MM.1S (cell line): ENCODE results near the gene MSMP.

Source experiments
- DNase-seq: peaks from one replicate; pipeline ENCODE4 v3.0.0-alpha.2; 2015
- H2AFZ ChIP-seq: fragments of 300-600 bp; sonication (generic); 2 replicates; pipeline ENCODE4 v1.6.0; 2016; ENCODE audit warnings: antibody characterized with exemption, low read length
- H3F3A ChIP-seq: fragments of 300-600 bp; sonication (generic); 2 replicates; pipeline ENCODE4 v1.6.1; 2016; ENCODE audit warnings: mild to moderate bottlenecking, antibody characterized with exemption, low read length, moderate library complexity, mixed read lengths; ENCODE audit not compliant: insufficient read depth
- H3K27ac ChIP-seq: fragments of 300-600 bp; sonication (generic); 2 replicates; pipeline ENCODE4 v1.5.1; 2016; ENCODE audit warnings: mild to moderate bottlenecking, low read length
- H3K27me3 ChIP-seq: fragments of 300-600 bp; sonication (generic); replicated peaks from 2 replicates; pipeline ENCODE4 v1.6.0; 2016; ENCODE audit warnings: low read length; ENCODE audit not compliant: insufficient read depth
- H3K36me3 ChIP-seq: fragments of 300-600 bp; sonication (generic); replicated peaks from 2 replicates; pipeline ENCODE4 v1.6.1; 2016; ENCODE audit warnings: mild to moderate bottlenecking, low read length, mixed read lengths; ENCODE audit not compliant: insufficient read depth
- H3K4me1 ChIP-seq: fragments of 300-600 bp; sonication (generic); 2 replicates; pipeline ENCODE4 v1.6.1; 2016; ENCODE audit warnings: low read length, mixed read lengths
- H3K4me2 ChIP-seq: fragments of 300-600 bp; sonication (generic); 2 replicates; pipeline ENCODE4 v1.6.0; 2016; ENCODE audit warnings: low read depth, low read length
- H3K4me3 ChIP-seq: fragments of 300-600 bp; sonication (generic); 2 replicates; pipeline ENCODE4 v1.5.1; 2016; ENCODE audit warnings: low read length, mixed read lengths
- H3K79me2 ChIP-seq: fragments of 300-600 bp; sonication (generic); 2 replicates; pipeline ENCODE4 v1.6.1; 2016; ENCODE audit warnings: mixed run types, low read length, mixed read lengths
- H3K9ac ChIP-seq: fragments of 300-600 bp; sonication (generic); 2 replicates; pipeline ENCODE4 v1.6.1; 2016; ENCODE audit warnings: low read length, mixed read lengths
- H3K9me2 ChIP-seq: fragments of 300-600 bp; sonication (generic); replicated peaks from 2 replicates; pipeline ENCODE4 v1.6.1; 2016; ENCODE audit warnings: mild to moderate bottlenecking, low read length, mixed read lengths; ENCODE audit not compliant: insufficient read depth
- H3K9me3 ChIP-seq: fragments of 300-600 bp; sonication (generic); replicated peaks from 2 replicates; pipeline ENCODE4 v1.6.1; 2016; ENCODE audit warnings: mild to moderate bottlenecking, low read length, mixed read lengths; ENCODE audit not compliant: insufficient read depth
- H4K20me1 ChIP-seq: fragments of 300-600 bp; sonication (generic); 2 replicates; pipeline ENCODE4 v1.6.1; 2016; ENCODE audit warnings: mild to moderate bottlenecking, low read length, moderate library complexity, mixed read lengths; ENCODE audit not compliant: insufficient read depth
- CTCF ChIP-seq: fragments of 300-600 bp; sonication (generic); IDR thresholded peaks from 2 replicates; pipeline ENCODE4 v1.5.1; 2016; ENCODE audit warnings: antibody characterized with exemption, low read length, mixed read lengths
- EZH2 ChIP-seq: fragments of 300-600 bp; sonication (generic); optimal IDR thresholded peaks from 2 replicates; pipeline ENCODE3; 2017; ENCODE audit warnings: low read depth, mild to moderate bottlenecking, antibody characterized with exemption, low read length, mixed read lengths
- EZH2phosphoT487 ChIP-seq: fragments of 300-600 bp; sonication (generic); IDR thresholded peaks from 2 replicates; pipeline ENCODE4 v1.6.1; 2018; ENCODE audit warnings: antibody characterized with exemption, low read length

MSMP gene

GRCh38 chr9:35789541-35789940 lies 35.5 kb upstream of the MSMP start:
- Histone ChIP-seq H3F3A (peaks cover 12% of the 10 kb centered on the region), H3K4me3 (no peak overlapping the region), H3K4me2 (peak overlapping the region; percentile 27; the same call in 1 of the 2 replicates), H3K27me3 (no peaks in the 10 kb centered on the region), H3K9me2 (no peaks in the 10 kb centered on the region), H4K20me1 (no peaks in the 10 kb centered on the region), H3K79me2 (no peaks in the 10 kb centered on the region), H3K9me3 (no peaks in the 10 kb centered on the region), H2AFZ (no peak overlapping the region), H3K9ac (no peak overlapping the region), H3K27ac (peak overlapping the region; percentile 33; the same call in 1 of the 2 replicates), H3K36me3 (no peaks in the 10 kb centered on the region), H3K4me1 (peaks cover 14% of the 10 kb centered on the region)
- DNase-seq = peak; percentile 61
- TF ChIP-seq EZH2 (no peak), EZH2phosphoT487 (no peak), CTCF (no peak)

DNA sequence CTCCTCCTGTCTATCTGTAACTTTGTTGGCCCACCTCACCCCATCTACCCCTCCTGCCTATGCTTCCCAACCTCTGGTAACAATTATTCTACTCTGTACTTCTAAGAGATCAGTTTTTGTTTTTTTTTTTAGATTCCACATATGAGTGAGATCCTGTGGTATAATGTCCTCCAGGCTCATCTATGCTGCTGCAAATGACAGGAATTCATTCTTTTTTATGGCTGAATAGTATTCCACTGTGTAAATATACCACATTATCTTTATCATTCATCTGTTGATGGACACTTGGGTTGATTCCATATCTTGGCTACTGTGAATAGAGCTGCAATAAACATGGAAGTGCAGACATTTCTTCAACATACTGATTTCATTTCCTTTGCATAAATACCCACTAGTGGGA lies 29.3 kb upstream of the MSMP start:
- Histone ChIP-seq H3K4me3 (no peak overlapping the region), H3K9ac (no peak overlapping the region), H2AFZ (no peak overlapping the region), H4K20me1 (no peaks in the 10 kb centered on the region), H3K27ac (no peak overlapping the region), H3K27me3 (no peaks in the 10 kb centered on the region), H3F3A (no peaks in the 10 kb centered on the region), H3K4me2 (no peak overlapping the region), H3K9me2 (no peaks in the 10 kb centered on the region), H3K9me3 (no peaks in the 10 kb centered on the region), H3K4me1 (peaks cover 3% of the 10 kb centered on the region; the same call in 1 of the 2 replicates), H3K36me3 (no peaks in the 10 kb centered on the region), H3K79me2 (no peaks in the 10 kb centered on the region)
- no peak for DNase-seq
- TF ChIP-seq EZH2 = no peak
- TF ChIP-seq CTCF = no peak
- no peak for TF ChIP-seq EZH2phosphoT487

DNA sequence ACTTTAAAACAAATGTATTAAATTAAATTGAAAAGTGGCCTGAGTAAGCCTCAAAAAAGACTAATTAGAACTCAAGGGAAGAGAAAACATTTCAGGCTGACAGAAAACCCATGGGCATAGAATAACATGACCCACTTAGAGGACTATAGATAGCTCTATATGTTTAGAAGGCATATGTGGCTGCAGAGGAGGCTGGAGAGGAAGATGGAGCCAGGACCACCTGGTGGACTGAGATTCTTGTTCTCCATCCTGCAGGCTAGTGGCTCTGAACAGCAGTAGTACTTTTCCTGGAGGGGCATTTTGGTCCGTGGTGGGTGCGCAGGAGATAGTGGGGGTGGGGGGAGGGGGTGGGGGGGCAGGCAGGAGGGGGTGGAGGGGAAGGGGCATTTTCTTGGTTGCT lies 27.0 kb upstream of the MSMP start:
- Histone ChIP-seq H3K4me2 (no peak overlapping the region), H3K4me3 (no peak overlapping the region), H3K9ac (no peak overlapping the region), H3K4me1 (peaks cover 3% of the 10 kb centered on the region; the same call in 1 of the 2 replicates), H3K79me2 (no peaks in the 10 kb centered on the region), H2AFZ (no peak overlapping the region), H3K27me3 (no peaks in the 10 kb centered on the region), H3K9me3 (no peaks in the 10 kb centered on the region), H3K9me2 (no peaks in the 10 kb centered on the region), H4K20me1 (no peaks in the 10 kb centered on the region), H3F3A (no peaks in the 10 kb centered on the region), H3K27ac (no peak overlapping the region), H3K36me3 (no peaks in the 10 kb centered on the region)
- DNase-seq = no peak
- TF ChIP-seq EZH2phosphoT487 (no peak), EZH2 (no peak), CTCF (no peak)
